Loucy (cell line): ENCODE measurements around the gene BCAP29.

Source experiments
- EZH2phosphoT487 ChIP-seq: fragments of 200-600 bp; IDR thresholded peaks from 2 replicates; pipeline ENCODE4 v1.6.1; 2018; ENCODE audit warnings: antibody characterized with exemption, mild to moderate bottlenecking, moderate library complexity, borderline replicate concordance
- TF ChIP-seq, protein P1 (sequence below): fragments of 200-600 bp; sonication (generic); conservative IDR thresholded peaks from 2 replicates; pipeline ENCODE4 v1.5.1; 2014; ENCODE audit warnings: mild to moderate bottlenecking, antibody characterized with exemption, low read length

GRCh38 chr7:107644309-107644974 is 64.4 kb downstream of the BCAP29 start:
- TF ChIP-seq, protein P1, sequence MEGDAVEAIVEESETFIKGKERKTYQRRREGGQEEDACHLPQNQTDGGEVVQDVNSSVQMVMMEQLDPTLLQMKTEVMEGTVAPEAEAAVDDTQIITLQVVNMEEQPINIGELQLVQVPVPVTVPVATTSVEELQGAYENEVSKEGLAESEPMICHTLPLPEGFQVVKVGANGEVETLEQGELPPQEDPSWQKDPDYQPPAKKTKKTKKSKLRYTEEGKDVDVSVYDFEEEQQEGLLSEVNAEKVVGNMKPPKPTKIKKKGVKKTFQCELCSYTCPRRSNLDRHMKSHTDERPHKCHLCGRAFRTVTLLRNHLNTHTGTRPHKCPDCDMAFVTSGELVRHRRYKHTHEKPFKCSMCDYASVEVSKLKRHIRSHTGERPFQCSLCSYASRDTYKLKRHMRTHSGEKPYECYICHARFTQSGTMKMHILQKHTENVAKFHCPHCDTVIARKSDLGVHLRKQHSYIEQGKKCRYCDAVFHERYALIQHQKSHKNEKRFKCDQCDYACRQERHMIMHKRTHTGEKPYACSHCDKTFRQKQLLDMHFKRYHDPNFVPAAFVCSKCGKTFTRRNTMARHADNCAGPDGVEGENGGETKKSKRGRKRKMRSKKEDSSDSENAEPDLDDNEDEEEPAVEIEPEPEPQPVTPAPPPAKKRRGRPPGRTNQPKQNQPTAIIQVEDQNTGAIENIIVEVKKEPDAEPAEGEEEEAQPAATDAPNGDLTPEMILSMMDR = no peak
- no peak for TF ChIP-seq EZH2phosphoT487
